ENCODE results near the gene CCDC9. TPM values are rescaled to one million over a fixed set of nuclear protein-coding genes. Genes with fewer than 3 reads are reported as not detected.

CCDC9 gene
- total and polyA plus RNA-seq, 2 of the 13 experiments (the other 11 are each of a cell fraction or from before 2014, with no cell fraction given) = 2.9 to 6.3 TPM

GRCh38 chr19:47230054-47230920 lies 26.0 kb upstream of the CCDC9 start (continued):
- no peak for TF ChIP-seq TFAP4 (IDR thresholded peaks at IDR 0.05; ENCODE audit: borderline replicate concordance, low read depth)
- peak; percentile 53; the same call in 1 of the 2 replicates for TF ChIP-seq ATF7-NPFF (CRISPR knock-in tag; IDR thresholded peaks at IDR 0.05; ENCODE audit: low read depth)
- TF ChIP-seq EEA1 (CRISPR knock-in tag; IDR thresholded peaks at IDR 0.05; ENCODE audit: borderline replicate concordance) = no peak
- TF ChIP-seq FOXK1 (CRISPR knock-in tag; IDR thresholded peaks at IDR 0.05; ENCODE audit: borderline replicate concordance, low read depth) = peak; percentile 93; the same call in 1 of the 2 replicates
- TF ChIP-seq ZNF235 (CRISPR knock-in tag; IDR thresholded peaks at IDR 0.05; ENCODE audit: borderline replicate concordance) = 0 out of 2 replicates have a peak, but pooled peaks have one; percentile 19
- no peak for TF ChIP-seq ZBTB7A (CRISPR knock-in tag; IDR thresholded peaks at IDR 0.05)
- TF ChIP-seq ERF (CRISPR knock-in tag; IDR thresholded peaks at IDR 0.05) = 0 out of 2 replicates have a peak, but pooled peaks have one; percentile 13
- 0 out of 2 replicates have a peak, but pooled peaks have one; percentile 41 for TF ChIP-seq ZNF572 (CRISPR knock-in tag; IDR thresholded peaks at IDR 0.05)
- peak; percentile 68 for TF ChIP-seq SRSF1 (optimal IDR thresholded peaks at IDR 0.05; ENCODE audit: low read depth, low read length)
- TF ChIP-seq XRCC5 (optimal IDR thresholded peaks at IDR 0.05; ENCODE audit: low read length) = peak; percentile 27
- TF ChIP-seq ZNF770 (CRISPR knock-in tag; IDR thresholded peaks at IDR 0.05) = 0 out of 2 replicates have a peak, but pooled peaks have one; percentile 35
- no peak for TF ChIP-seq IRF2 (CRISPR knock-in tag; IDR thresholded peaks at IDR 0.05)
- TF ChIP-seq MED1 (CRISPR knock-in tag; IDR thresholded peaks at IDR 0.05) = peak; percentile 30; the same call in 1 of the 2 replicates
- TF ChIP-seq AGO1 (IDR thresholded peaks at IDR 0.05; ENCODE audit: low read depth, low read length, poor library complexity, severe bottlenecking) = peak; percentile 3
- TF ChIP-seq HOXA7 (CRISPR knock-in tag; IDR thresholded peaks at IDR 0.05) = no peak
- peak; percentile 91 for TF ChIP-seq PATZ1 (CRISPR knock-in tag; IDR thresholded peaks at IDR 0.05)
- TF ChIP-seq KAT7 (CRISPR knock-in tag; IDR thresholded peaks at IDR 0.05; ENCODE audit: borderline replicate concordance) = 0 out of 2 replicates have a peak, but pooled peaks have one; percentile 33
- peak; percentile 67 for TF ChIP-seq POGK (CRISPR knock-in tag; conservative IDR thresholded peaks at IDR 0.05)
- no peak for TF ChIP-seq PLRG1 (conservative IDR thresholded peaks at IDR 0.05)
- TF ChIP-seq GABPB1 (CRISPR knock-in tag; IDR thresholded peaks at IDR 0.05) = peak; percentile 49; the same call in 1 of the 2 replicates
- TF ChIP-seq ZFY (CRISPR knock-in tag; IDR thresholded peaks at IDR 0.05) = no peak
- TF ChIP-seq ZNF333 (CRISPR knock-in tag; IDR thresholded peaks at IDR 0.05; ENCODE audit: borderline replicate concordance) = no peak
- peak; percentile 42; the same call in 1 of the 2 replicates for TF ChIP-seq KDM1A (CRISPR knock-in tag; IDR thresholded peaks at IDR 0.05)
